ENCODE data around the gene TMEM63C.

The TMEM63C gene

GRCh38 chr14:77222546-77223225, 41.1 kb downstream of the TMEM63C start:
- no peak for DNase-seq

GRCh38 chr14:77224212-77224611, 42.6 kb downstream of the TMEM63C start:
- DNase-seq, result no peak

- DNase-seq, result no peak
These were observed 43.7 kb downstream of the TMEM63C start for GRCh38 chr14:77225254-77225653.

GRCh38 chr14:77225892-77226557, 44.4 kb downstream of the TMEM63C start:
- no peak for DNase-seq

GRCh38 chr14:77228056-77228455, 46.5 kb downstream of the TMEM63C start:
- DNase-seq, result no peak

GRCh38 chr14:77230914-77231313, 49.3 kb downstream of the TMEM63C start:
- DNase-seq, result no peak

- no peak for DNase-seq
These were observed 50.1 kb downstream of the TMEM63C start for GRCh38 chr14:77231721-77232120.

- DNase-seq, result no peak
These were observed 55.2 kb downstream of the TMEM63C start for GRCh38 chr14:77236814-77237213.

- DNase-seq, result no peak
These were observed 56.8 kb downstream of the TMEM63C start for GRCh38 chr14:77238356-77238755.

- no peak for DNase-seq
These were observed 57.4 kb downstream of the TMEM63C start for GRCh38 chr14:77238996-77239395.

- no peak for DNase-seq
These were observed 57.8 kb downstream of the TMEM63C start for GRCh38 chr14:77239412-77239811.

- DNase-seq, result no peak
These were observed 58.8 kb downstream of the TMEM63C start for GRCh38 chr14:77240336-77240915.

- no peak for DNase-seq
These were observed 60.4 kb downstream of the TMEM63C start for GRCh38 chr14:77241955-77242354.

GRCh38 chr14:77242752-77243151, 61.2 kb downstream of the TMEM63C start:
- DNase-seq, result no peak

GRCh38 chr14:77243853-77244252, 62.3 kb downstream of the TMEM63C start:
- no peak for DNase-seq

- DNase-seq, result no peak
These were observed 64.2 kb downstream of the TMEM63C start for GRCh38 chr14:77245820-77246219.

GRCh38 chr14:77246784-77247183, 65.2 kb downstream of the TMEM63C start:
- no peak for DNase-seq

GRCh38 chr14:77248666-77249065, 67.1 kb downstream of the TMEM63C start:
- DNase-seq, result no peak

GRCh38 chr14:77249286-77249685, 67.7 kb downstream of the TMEM63C start:
- no peak for DNase-seq

GRCh38 chr14:77250927-77251326, 69.3 kb downstream of the TMEM63C start:
- DNase-seq, result no peak

GRCh38 chr14:77251870-77252269, 70.3 kb downstream of the TMEM63C start:
- DNase-seq, result no peak

- DNase-seq, result no peak
These were observed 72.0 kb downstream of the TMEM63C start for GRCh38 chr14:77253333-77254190.

- DNase-seq, result no peak
These were observed 75.1 kb downstream of the TMEM63C start for GRCh38 chr14:77256694-77257093.
